Stimulated activated CD8-positive, alpha-beta memory T cell treated with anti-CD3 and anti-CD28 coated beads, Interleukin-12 subunit alpha, Interleukin-12 subunit beta, amount 100 ng/mL, for 24 hours (primary cell): ENCODE results near the gene SPATA24.
A peak's percentile ranks its signal among the peaks of the same experiment; 100 is the strongest.
"Not testable (repeated sequence)": the region's sequence is repeated elsewhere in the genome, so short reads cannot be mapped to it uniquely, and the experiment has no call there.

Experiments used
- DNase-seq: peaks from one replicate; pipeline ENCODE4 v3.0.0-alpha.2; 2020; ENCODE audit errors: extremely low read depth

SPATA24 gene

DNA sequence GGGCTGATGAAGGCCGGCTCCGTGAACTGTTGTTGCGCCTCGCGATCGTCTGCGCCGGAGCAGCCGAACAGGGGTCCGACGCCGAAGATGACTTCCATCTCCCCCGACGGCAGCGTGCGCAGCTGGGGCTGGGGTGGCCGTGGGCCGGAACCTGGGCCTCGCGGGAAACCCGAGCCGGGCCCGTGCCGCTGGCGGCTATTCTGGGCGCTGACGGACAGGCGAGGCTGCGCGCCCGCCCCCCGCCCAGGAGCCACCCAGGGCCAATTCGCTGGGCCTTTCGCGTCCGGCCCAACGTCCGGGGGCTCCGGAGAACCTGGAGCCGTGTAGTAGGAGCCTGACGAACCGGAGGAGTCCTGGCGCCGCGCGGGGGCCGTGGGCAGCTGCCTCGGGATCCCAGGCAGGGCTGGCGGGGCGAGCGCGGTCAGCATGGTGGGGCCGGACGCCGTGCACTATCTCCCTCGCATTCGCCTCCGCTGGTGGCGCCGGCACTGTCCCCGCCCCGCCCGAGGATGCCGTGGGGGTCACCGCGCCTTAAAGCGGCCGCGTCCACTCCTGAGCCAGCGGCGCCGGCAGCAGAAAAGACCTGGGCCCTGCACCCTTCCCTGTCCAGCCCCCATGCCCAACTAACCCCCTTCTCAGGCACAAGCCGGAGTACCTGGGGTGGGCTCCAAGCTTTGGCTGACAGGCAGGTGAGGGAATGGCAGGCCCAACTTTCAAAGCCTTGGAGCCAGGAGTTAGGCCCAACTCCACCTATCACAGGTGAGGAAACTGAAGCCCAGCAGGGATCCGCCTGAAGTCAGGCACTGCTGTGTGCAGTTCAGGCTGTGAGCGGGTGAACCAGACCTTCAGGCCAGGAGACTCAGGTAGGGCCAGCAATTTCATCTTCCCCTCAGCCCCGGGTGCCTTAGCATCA is 9.0 kb downstream of the SPATA24 start, which contains the start of gene PROB1:
TSS of gene PROB1 (minus strand) at position 451 of the 913 bp plus-strand sequence. CDS start at position 428, 23 bp downstream.
- no peak for DNase-seq

DNA sequence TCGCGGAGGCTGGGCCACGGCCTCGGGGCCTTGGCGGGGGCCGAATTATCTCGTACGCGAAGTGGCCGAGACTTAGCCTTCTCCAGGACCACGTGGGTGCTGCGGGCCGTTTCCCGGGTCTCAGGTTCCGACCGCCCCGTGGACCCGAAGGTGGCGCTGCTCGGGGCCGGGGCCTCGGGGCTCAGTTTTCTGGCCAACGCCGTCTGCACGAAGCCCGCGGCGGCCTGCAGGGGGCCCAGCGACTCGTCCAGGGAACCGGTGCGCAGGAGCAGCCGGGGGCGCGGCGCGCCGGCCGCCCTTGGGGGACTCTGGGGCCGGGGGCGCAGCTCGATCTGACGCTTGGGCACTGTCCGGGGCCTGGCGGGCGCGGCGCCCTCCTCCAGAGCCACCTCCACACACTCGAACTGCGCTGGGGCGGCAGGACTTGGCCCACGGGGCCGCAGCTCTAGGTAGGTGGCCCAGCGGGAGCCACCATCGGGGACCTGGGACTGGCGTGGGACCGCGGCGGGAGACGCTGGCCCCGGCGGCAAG is 9.7 kb downstream of the SPATA24 start:
- no peak for DNase-seq

DNA sequence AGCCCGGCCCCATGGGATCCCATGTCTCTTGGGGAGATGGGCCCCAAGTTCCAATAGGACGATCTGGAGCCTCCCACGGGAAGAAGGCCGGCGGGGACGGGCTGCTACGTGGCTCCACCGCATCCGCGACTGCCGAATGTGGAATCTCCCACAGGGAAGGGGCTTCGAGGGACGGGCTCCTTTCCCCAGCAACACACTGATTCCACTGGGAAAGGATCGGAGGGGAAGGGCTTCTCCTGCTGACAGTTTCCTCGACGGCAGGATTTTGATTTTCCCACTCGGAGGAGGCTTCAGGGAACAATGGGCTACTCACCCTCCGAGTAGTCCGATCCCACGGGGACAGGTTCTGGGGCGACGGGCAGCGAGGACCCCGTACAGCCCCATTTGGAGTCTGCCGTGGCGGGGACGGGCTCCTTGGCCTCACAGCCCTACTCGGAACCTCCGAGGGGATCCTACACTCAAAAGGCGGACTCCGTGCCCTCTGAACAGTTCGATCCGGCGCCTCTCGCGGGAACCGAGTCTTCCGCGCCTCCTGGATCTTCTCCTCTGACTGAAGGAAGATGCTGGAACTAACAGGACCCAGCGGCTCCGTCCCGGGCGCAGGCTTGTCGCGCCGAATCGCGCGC is 10.3 kb downstream of the SPATA24 start:
- no peak for DNase-seq

DNA sequence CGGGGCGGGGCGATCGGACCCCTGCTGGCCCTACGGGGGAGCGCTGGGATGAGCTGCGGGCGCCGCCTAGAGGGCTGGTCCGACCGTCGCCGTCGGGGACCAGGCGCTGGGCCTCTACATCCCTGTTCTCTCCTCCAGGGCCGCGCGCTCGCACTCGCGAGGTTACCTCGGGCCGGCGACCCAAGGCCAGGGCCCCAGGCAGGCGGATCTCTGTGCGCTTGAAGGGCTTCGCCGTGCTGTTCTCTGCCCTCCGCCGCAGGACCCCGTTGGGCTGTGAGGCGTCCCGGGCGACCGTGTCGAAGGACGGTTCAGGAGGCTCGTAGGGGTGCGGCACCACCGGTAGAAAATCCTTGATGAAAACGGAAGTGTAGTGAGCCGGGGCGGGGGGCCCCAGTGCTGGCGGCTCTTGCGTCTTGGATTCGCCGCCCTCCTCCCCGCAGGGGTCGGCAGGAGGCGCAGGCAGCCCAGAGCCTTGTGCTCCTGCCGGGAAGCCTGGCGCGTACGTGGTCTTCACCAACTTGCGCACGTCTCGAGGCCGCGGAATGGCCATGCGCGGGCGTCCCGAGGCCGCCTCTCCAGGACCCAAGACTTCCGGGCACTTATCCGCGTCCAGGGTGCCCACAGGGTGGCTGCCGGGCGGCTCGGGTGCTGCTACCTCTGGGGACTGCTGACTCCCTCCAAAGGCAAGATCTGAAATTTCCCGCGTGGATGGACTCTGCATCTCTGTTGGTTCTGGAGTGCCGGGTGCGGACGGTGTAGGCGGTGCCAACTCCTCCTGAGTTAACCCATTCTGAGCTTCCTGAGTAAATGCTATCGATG is 11.0 kb downstream of the SPATA24 start:
- peak; percentile 53 for DNase-seq

DNA sequence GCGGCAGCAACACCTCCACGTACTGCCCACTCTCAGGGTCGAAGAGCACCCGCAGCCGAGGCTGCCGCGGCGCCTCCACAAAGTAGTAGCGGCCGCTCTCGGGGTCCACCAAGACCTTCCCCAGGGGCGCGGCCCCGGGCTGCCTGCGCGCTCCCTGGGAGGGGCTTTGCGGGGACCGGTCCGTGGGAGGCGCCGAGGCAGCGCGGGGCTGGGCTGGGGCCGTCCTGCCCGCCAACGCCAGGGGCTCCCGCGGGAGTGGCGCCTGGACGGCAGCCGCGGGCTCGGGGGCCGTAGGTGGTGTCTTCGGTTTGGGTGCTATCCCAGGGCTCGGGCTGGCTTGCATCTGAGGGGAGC is 11.6 kb downstream of the SPATA24 start:
- no peak for DNase-seq

- DNase-seq, result no peak
These were observed 12.1 kb downstream of the SPATA24 start for GRCh38 chr5:139391570-139392323.

- DNase-seq, result no peak
These were observed 13.0 kb downstream of the SPATA24 start for GRCh38 chr5:139390639-139391569.

DNA sequence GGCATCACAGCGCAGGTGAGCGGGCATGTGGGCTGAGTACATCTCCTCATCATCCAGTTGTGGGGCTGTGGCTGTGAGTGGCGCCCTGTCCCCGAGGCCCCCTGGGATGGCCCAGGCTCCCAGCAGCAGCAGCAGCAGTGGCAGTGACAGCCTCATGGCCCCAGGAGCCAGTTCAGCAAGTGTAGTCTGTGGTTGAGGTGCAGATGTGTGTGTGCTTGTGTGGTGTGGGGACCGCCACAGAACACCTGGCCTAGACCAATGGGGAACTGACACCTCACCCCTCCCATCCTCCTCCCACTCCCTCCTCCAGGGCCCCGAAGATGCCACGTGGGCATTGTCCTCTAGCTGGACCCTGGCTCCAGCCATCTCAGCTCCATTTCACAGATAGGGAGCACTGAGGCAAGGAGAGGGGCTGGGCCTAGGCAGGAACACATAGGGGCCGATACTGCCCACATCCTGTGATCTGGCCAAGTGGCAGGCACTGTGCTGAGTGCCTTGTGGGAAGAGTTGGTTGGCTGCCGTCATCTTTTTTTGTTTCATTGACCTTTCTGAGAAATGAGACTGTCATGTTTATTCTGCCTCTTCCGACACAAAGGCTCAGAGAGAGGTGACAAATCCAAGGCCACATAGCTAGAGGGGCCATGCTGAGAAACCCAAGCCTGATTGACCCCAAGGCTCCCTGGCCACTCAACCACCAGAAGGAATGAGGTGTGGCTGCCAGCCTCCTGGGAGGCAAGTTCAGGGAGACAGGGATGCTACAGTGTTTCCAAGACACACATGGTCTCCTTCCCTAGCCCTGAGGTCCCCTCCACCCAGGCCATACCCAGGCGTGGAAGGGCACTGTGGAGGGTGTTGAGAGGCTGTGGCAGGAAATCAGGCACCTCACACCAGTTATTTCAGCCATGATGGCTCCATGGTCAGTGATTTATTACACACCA is 13.9 kb downstream of the SPATA24 start, which contains the start of gene MZB1:
TSS of gene MZB1 (minus strand) at position 213 of the 938 bp plus-strand sequence. CDS start at position 156, 57 bp downstream.
- DNase-seq, result no peak

- DNase-seq, result no peak
These were observed 15.6 kb downstream of the SPATA24 start for GRCh38 chr5:139388198-139388821.

- DNase-seq, result no peak
These were observed 16.2 kb downstream of the SPATA24 start for GRCh38 chr5:139387611-139388197.

DNA sequence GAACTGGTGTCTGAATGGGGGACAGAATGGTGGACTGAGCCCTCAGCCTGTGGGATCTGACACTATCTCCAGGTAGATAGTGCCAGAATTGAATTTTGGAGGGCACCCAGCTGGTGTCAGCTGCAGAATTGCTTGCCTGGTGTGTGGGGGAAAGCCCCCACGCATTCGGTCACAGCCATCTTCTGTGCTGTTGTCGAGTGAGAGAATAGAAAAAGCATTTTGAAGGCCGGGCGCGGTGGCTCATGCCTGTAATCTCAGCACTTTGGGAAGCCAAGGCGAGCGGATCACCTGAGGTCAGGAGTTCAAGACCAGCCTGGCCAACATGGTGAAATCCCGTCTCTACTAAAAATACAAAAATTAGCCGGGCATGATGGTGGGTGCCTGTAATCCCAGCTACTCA is 16.9 kb downstream of the SPATA24 start:
- DNase-seq, result not testable (repeated sequence)

DNA sequence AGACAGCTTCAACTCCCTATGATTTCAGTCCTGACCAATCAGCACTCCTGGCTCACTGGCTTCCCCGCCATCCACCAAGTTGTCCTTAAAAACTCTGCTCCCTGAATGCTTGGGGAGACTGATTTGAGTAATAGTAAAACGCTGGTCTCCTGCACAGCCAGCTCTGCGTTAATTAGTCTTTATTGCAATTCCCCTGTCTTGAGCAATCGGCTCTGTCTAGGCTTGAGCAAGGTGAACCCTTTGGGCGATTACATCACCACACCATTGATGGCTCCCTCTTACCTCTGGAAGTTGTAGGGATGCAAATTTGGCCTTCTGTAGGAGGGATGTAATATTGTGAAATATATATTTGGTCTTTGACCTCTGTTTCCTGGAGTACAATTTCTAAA is 17.8 kb downstream of the SPATA24 start:
- no peak for DNase-seq

GRCh38 chr5:139385061-139386049 is 18.5 kb downstream of the SPATA24 start:
- DNase-seq, result no peak

DNA sequence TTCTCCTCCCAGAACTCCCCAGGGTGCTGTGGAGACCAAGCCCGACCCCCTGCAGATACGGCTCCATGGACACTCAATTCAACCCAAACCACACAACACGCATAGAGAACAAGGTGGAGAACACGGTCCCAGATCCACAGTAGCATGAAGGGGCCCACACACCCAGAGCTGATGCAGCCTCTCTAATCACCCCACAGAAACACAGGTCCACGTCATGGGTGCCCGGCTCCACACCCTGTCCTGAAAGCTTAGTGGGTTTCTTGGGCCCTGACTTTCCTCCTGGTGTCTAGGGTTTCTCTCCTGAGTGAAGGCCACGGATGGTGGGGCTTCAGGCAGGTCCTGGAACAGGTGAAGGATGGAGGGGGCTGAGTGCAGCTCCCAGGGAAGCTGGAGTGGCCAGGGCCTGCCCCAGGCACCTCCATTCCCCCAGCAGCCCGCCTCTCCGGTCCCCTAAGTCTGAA is 19.3 kb downstream of the SPATA24 start:
- no peak for DNase-seq

DNA sequence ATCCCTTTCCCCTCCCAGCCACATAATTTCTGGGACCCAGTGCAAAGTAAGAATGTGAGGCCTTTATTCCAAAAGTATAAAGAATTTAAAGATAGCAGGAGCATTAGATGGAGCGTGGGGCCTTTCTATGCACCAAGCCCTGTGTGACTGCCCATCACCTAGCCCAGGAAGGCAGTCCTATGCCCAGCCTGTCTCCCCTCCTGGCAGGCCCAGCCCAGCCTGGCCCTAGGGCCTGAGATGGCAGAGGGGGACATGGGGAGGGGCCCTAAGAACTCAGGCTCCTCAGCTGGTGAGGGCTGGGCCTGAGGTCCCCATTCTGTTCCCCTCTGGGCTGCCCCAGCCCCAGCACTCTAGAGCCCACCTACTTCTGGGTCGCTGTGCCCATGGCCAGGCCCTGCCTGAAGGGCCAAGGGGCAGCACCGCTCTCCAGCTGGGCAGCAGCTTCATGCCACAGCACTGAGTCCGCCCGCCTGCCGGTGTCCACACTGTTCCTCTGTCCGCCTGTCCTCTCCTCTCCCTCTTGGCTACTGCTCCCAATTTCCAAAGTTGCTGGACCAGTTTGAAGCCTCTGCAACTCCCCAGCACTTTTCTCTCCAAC is 19.8 kb downstream of the SPATA24 start:
- DNase-seq, result no peak

DNA sequence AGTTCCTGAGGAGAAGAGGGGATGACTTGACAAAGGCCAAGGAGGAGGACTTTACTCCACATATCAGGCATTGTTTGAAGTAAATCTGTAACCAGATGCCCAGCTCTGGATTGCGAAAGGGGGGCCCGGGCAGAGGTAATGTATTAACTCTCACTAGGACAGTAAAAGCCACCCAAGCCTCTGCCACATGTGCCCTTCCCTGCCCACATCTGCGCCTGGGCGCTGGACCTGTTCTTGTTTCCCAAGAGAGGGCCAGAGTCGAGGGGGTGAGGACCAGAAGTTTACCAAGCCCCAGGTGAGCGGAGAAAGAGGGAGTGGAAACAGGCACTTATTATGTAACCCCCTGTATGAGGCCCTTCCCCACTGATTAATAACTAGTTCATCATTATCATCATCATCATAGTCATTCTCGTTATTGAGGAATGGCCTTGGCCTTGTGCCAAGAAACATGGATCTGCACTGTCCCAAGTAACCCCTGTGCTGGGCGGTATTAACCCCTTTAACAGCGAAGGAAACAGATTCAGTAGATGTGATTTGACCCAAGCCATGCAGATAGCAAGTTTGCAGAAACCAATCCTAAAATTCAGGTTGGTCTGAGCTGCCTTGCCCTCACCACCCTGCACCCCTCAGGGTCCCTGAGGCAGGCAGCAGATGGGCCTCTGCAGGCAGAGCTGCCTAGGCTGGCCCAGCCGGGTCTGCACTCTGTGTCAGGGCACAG is 20.5 kb downstream of the SPATA24 start, which contains the start of gene SLC23A1:
TSS of gene SLC23A1 (minus strand) at position 23 of the 718 bp plus-strand sequence. CDS start 44 bp downstream, outside the sequence.
- DNase-seq, result no peak
